NT2/D1 (cell line): ENCODE measurements around the gene TMPRSS4.

Experiments used
- SUZ12 ChIP-seq: IDR thresholded peaks from 2 replicates; pipeline ENCODE4 v1.6.1; 2011; ENCODE audit not compliant: insufficient read length, insufficient read depth; ENCODE audit errors: extremely low read depth
- YY1 ChIP-seq: IDR thresholded peaks from 2 replicates; pipeline ENCODE4 v1.6.1; 2011; ENCODE audit not compliant: insufficient read length, insufficient read depth
- ZNF274 ChIP-seq: IDR thresholded peaks from 2 replicates; pipeline ENCODE4 v1.6.1; 2011; ENCODE audit warnings: mild to moderate bottlenecking, low read depth, low read length

- TF ChIP-seq ZNF274 (no peak), YY1 (no peak), SUZ12 (no peak)
Observed at GRCh38 chr11:118163494-118163893, 86.6 kb downstream of the TMPRSS4 start.
